Activated naive CD4-positive, alpha-beta T cell treated with anti-CD3 and anti-CD28 coated beads, Interleukin-2, amount 50 U/mL, for 72 hours (primary cell): ENCODE measurements around the gene MRPS35. TPM values are rescaled to one million over a fixed set of nuclear protein-coding genes. Genes with fewer than 3 reads are reported as not detected.
A peak's percentile ranks its signal among the peaks of the same experiment; 100 is the strongest.
"Not testable (repeated sequence)": the region's sequence is repeated elsewhere in the genome, so short reads cannot be mapped to it uniquely, and the experiment has no call there.

Experiments used
- ATAC-seq, 2 donors: fragments of 150-1000 bp; cut with Tn5 transposase; 2 replicates each; pipeline ENCODE4 v1.10.0; 2021; ENCODE audit warnings: mild to moderate bottlenecking in 2 of 2, moderate library complexity in 2 of 2
- DNase-seq, 2 donors: peaks; one replicate each; pipeline ENCODE4 v3.0.0; 2021 to 2022; ENCODE audit warnings: low spot score in 2 of 2
- H3K27ac Mint-ChIP-seq, 2 donors: one replicate each; pipeline ENCODE4 v1.8.0; 2022; ENCODE audit warnings: mild to moderate bottlenecking in 2 of 2, mixed read lengths in 2 of 2
- H3K36me3 Mint-ChIP-seq, 2 donors: one replicate each; pipeline ENCODE4 v1.8.0; 2022; ENCODE audit warnings: mixed read lengths in 2 of 2
- H3K9me3 Mint-ChIP-seq, 2 donors: one replicate each; pipeline ENCODE4 v1.8.0; 2022; ENCODE audit warnings: mixed read lengths in 2 of 2
- total RNA-seq, 2 donors: library from RNA; stranded (reverse); gene quantifications; one replicate each; pipeline ENCODE4 v1.2.3, GENCODE V29; 2022

MRPS35 gene
- total RNA-seq, 2 donors from 2014 or later = 49.3 to 53.9 TPM

GRCh38 chr12:27696864-27697564, 13.6 kb upstream of the MRPS35 start:
- Mint-ChIP-seq H3K9me3 (no peaks in the 10 kb centered on the region), H3K36me3 (no peaks in the 10 kb centered on the region), H3K27ac (no peak overlapping the region)
- no peak for DNase-seq
- no peak for ATAC-seq

- Mint-ChIP-seq H3K9me3 (no peaks in the 10 kb centered on the region), H3K36me3 (no peaks in the 10 kb centered on the region), H3K27ac (no peak overlapping the region)
- DNase-seq = peak in 1 of 2 donors; percentile 81
- ATAC-seq = peak; percentile 93 to 96
Observed at GRCh38 chr12:27703720-27704452, 6.7 kb upstream of the MRPS35 start.

GRCh38 chr12:27705263-27705662, 5.4 kb upstream of the MRPS35 start:
- no peak for DNase-seq

GRCh38 chr12:27707216-27707615, 3.4 kb upstream of the MRPS35 start:
- ATAC-seq (no peak), DNase-seq (no peak)
- peaks cover 10 to 13% of the 10 kb centered on the region in 2 donors for H3K36me3 Mint-ChIP-seq
- no peak overlapping the region for H3K27ac Mint-ChIP-seq
- no peaks in the 10 kb centered on the region for H3K9me3 Mint-ChIP-seq

More at GRCh38 chr12:27705263-27705662, 5.4 kb upstream of the MRPS35 start:
- no peak overlapping the region for H3K27ac Mint-ChIP-seq
- H3K9me3 Mint-ChIP-seq = no peaks in the 10 kb centered on the region
- no peak for ATAC-seq
- peaks cover 0 to under 1% of the 10 kb centered on the region in 2 donors for H3K36me3 Mint-ChIP-seq

DNA sequence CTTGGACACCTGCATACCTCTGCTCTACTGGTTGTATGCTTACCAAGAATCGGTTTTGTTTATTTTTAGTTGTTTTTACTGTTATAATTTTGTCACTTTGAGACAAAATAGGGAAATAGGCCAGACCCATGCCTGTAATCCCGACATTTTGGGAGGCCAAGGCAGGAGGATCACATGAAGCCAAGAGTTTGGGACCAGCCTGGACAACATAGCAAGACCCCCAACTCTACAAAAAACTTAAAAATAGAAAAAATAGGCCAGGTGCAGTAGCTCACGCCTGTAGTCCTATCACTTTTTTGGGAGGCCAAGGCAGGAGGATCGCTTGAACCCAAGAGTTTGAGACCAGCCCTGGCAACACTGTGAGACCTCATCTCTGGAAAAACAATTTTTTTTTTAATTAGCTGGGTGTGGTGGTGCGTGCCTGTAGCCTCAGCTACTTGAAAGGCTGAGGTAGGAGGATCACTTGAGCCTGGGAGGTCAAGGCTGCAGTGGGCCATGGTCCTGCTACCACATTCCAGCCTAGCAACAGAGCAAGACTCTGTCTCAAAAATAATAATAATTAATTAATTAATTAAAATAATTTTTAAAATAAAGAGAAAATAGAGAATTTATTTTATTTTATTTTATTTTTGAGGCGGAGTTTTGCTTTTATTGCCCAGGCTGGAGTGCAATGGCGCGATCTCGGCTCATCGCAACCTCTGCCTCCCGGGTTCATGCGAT, 1.3 kb upstream of the MRPS35 start:
- DNase-seq (no peak), ATAC-seq (no peak)
- peaks cover 13% of the 10 kb centered on the region in 2 donors for H3K36me3 Mint-ChIP-seq
- H3K9me3 Mint-ChIP-seq = no peaks in the 10 kb centered on the region
- peak overlapping the region in 1 of 2 donors; percentile 98 for H3K27ac Mint-ChIP-seq

- Mint-ChIP-seq H3K36me3 (peaks cover 13% of the 10 kb centered on the region in 2 donors), H3K27ac (peak overlapping the region; percentile 96 to 98), H3K9me3 (no peaks in the 10 kb centered on the region)
- DNase-seq = no peak
- peak; percentile 54 to 67 for ATAC-seq
Observed at GRCh38 chr12:27709932-27710591, 570 bp upstream of the MRPS35 start.

- peaks cover 13% of the 10 kb centered on the region in 2 donors for H3K36me3 Mint-ChIP-seq
- H3K9me3 Mint-ChIP-seq = no peaks in the 10 kb centered on the region
- peak overlapping the region; percentile 96 to 98 for H3K27ac Mint-ChIP-seq
- peak in 1 of 2 donors; percentile 24 for DNase-seq
- peak; percentile 6 to 15 for ATAC-seq
Observed at GRCh38 chr12:27711317-27711682, 668 bp downstream of the MRPS35 start.

- Mint-ChIP-seq H3K9me3 (no peaks in the 10 kb centered on the region), H3K27ac (peak overlapping the region; percentile 12 to 98), H3K36me3 (peaks cover 13% of the 10 kb centered on the region in 2 donors)
- ATAC-seq = no peak
- no peak for DNase-seq
Observed at GRCh38 chr12:27711967-27712366, 1.3 kb downstream of the MRPS35 start.

DNA sequence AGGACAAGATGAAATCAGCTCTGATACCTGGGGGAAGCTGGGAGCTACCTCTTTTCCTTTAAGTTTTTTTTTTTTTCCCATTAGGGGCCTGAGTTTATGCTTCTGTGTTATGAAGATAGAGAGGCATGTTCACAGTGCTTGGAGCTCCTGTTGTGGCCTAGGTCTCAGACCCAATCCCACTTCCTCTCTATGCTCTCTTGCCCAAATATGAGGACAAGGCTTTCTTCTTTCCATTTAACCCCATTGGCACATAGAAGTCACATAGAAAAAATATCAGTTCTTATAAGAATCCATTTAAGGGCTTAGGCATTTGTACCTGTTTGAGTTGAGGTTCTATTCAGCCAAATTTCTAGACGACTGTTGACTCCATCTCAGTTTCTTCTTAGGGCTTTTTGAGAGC, 12.6 kb downstream of the MRPS35 start:
- Mint-ChIP-seq H3K36me3 (peaks cover 0 to 4% of the 10 kb centered on the region in 2 donors), H3K9me3 (no peaks in the 10 kb centered on the region), H3K27ac (no peak overlapping the region)
- ATAC-seq (no peak), DNase-seq (no peak)

GRCh38 chr12:27730097-27730588, 19.5 kb downstream of the MRPS35 start:
- H3K36me3 Mint-ChIP-seq = peaks cover 0 to 15% of the 10 kb centered on the region in 2 donors
- ATAC-seq = no peak
- H3K9me3 Mint-ChIP-seq = no peaks in the 10 kb centered on the region
- peak overlapping the region in 1 of 2 donors; percentile 57 for H3K27ac Mint-ChIP-seq
- DNase-seq = no peak

DNA sequence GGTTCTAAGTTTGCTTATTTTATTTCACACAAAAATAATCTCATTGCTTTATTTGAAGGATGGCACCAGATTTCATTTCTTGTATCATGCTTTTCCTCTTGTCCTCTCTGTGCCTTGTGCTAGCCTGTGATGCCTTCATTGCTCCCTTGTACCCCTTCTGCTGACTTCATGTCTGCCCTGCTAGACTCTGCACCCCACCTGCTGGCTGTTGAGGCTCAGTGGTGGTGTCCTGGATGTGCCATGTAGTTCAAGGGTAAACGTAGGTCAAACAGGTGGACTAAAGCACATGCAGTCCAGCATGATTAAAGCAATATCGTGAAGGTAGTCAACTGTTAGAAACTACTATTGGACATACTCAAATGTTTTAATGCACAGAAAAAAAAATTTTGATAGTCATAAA, 21.6 kb downstream of the MRPS35 start:
- Mint-ChIP-seq H3K9me3 (no peaks in the 10 kb centered on the region), H3K27ac (no peak overlapping the region), H3K36me3 (peaks cover 0 to 14% of the 10 kb centered on the region in 2 donors)
- ATAC-seq (peak in 1 of 2 donors; percentile 55), DNase-seq (no peak)

GRCh38 chr12:27733052-27733656, 22.5 kb downstream of the MRPS35 start:
- Mint-ChIP-seq H3K9me3 (no peaks in the 10 kb centered on the region), H3K27ac (no peak overlapping the region), H3K36me3 (peaks cover 0 to 14% of the 10 kb centered on the region in 2 donors)
- ATAC-seq (peak; percentile 45 to 53), DNase-seq (peak in 1 of 2 donors; percentile 26)

GRCh38 chr12:27733791-27734190, 23.2 kb downstream of the MRPS35 start:
- no peak for DNase-seq
- ATAC-seq = no peak
- Mint-ChIP-seq H3K9me3 (no peaks in the 10 kb centered on the region), H3K27ac (no peak overlapping the region), H3K36me3 (peaks cover 0 to 14% of the 10 kb centered on the region in 2 donors)

- not testable (repeated sequence) for H3K27ac Mint-ChIP-seq, DNase-seq, ATAC-seq, H3K9me3 Mint-ChIP-seq
- peaks cover 0 to 14% of the 10 kb centered on the region in 2 donors for H3K36me3 Mint-ChIP-seq
Observed at GRCh38 chr12:27734321-27734720, 23.7 kb downstream of the MRPS35 start.

GRCh38 chr12:27743601-27744000, 33.0 kb downstream of the MRPS35 start:
- no peaks in the 10 kb centered on the region for H3K9me3 Mint-ChIP-seq
- no peak for ATAC-seq
- peaks cover 6 to 21% of the 10 kb centered on the region in 2 donors for H3K36me3 Mint-ChIP-seq
- no peak for DNase-seq
- H3K27ac Mint-ChIP-seq = no peak overlapping the region

DNA sequence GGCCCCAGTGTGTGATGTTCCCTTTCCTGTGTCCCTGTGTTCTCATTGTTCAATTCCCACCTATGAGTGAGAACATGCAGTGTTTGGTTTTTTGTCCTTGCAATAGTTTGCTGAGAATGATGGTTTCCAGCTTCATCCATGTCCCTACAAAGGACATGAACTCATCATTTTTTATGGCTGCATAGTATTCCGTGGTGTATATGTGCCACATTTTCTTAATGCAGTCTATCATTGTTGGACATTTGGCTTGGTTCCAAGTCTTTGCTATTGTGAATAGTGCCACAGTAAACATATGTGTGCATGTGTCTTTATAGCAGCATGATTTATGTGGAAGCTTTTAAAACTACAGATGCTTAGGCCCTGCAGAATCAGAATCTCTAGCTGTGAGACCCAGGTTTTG, 35.1 kb downstream of the MRPS35 start:
- H3K36me3 Mint-ChIP-seq = peaks cover 6 to 21% of the 10 kb centered on the region in 2 donors
- not testable (repeated sequence) for DNase-seq, ATAC-seq, H3K27ac Mint-ChIP-seq, H3K9me3 Mint-ChIP-seq
